ENCODE measurements around the gene OGA. TPM values are rescaled to one million over a fixed set of nuclear protein-coding genes. Genes with fewer than 3 reads are reported as not detected.

The OGA gene
- total RNA-seq, 2 donors from 2014 or later, result 411 to 421 TPM

GRCh38 chr10:101841826-101842225 lies 23.6 kb upstream of the OGA start:
- Mint-ChIP-seq H3K36me3 (ENCODE audit: low read depth) (no peaks in the 10 kb centered on the region), H3K4me1 (peaks cover 39% of the 10 kb centered on the region), H3K27me3 (no peaks in the 10 kb centered on the region), H3K4me3 (no peak overlapping the region), H3K27ac (no peak overlapping the region)
- DNase-seq (no peak), ATAC-seq (no peak)
- H3K9me3 ChIP-seq (ENCODE audit: control insufficient read depth, low read length, poor library complexity, severe bottlenecking), result no peaks in the 10 kb centered on the region

- no peaks in the 10 kb centered on the region for H3K36me3 Mint-ChIP-seq (ENCODE audit: low read depth)
- no peaks in the 10 kb centered on the region for H3K9me3 ChIP-seq (ENCODE audit: control insufficient read depth, low read length, poor library complexity, severe bottlenecking)
- H3K27me3 Mint-ChIP-seq, result no peaks in the 10 kb centered on the region
- peak overlapping the region; percentile 96 for H3K4me3 Mint-ChIP-seq
- DNase-seq, result peak; percentile 64 to 68 (median 66)
- peak; percentile 60 for ATAC-seq
- peak overlapping the region; percentile 87 for H3K27ac Mint-ChIP-seq
- H3K4me1 Mint-ChIP-seq, result peaks cover 41% of the 10 kb centered on the region
Observed at GRCh38 chr10:101840741-101841453, 22.7 kb upstream of the OGA start.

GRCh38 chr10:101840102-101840684 lies 21.9 kb upstream of the OGA start:
- DNase-seq, result peak in 1 of 3 donors; percentile 22
- peak overlapping the region; percentile 87 for H3K27ac Mint-ChIP-seq
- H3K4me3 Mint-ChIP-seq, result peak overlapping the region; percentile 96
- H3K9me3 ChIP-seq (ENCODE audit: control insufficient read depth, low read length, poor library complexity, severe bottlenecking), result no peaks in the 10 kb centered on the region
- peaks cover 46% of the 10 kb centered on the region for H3K4me1 Mint-ChIP-seq
- peak; percentile 5 for ATAC-seq
- no peaks in the 10 kb centered on the region for H3K27me3 Mint-ChIP-seq
- no peaks in the 10 kb centered on the region for H3K36me3 Mint-ChIP-seq (ENCODE audit: low read depth)

- no peaks in the 10 kb centered on the region for H3K36me3 Mint-ChIP-seq (ENCODE audit: low read depth)
- no peak overlapping the region for H3K27ac Mint-ChIP-seq
- H3K27me3 Mint-ChIP-seq, result no peaks in the 10 kb centered on the region
- no peaks in the 10 kb centered on the region for H3K9me3 ChIP-seq (ENCODE audit: control insufficient read depth, low read length, poor library complexity, severe bottlenecking)
- H3K4me3 Mint-ChIP-seq, result peak overlapping the region; percentile 96
- peak; percentile 52 to 72 (median 69) for DNase-seq
- ATAC-seq, result peak; percentile 57
- H3K4me1 Mint-ChIP-seq, result peaks cover 51% of the 10 kb centered on the region
Observed at GRCh38 chr10:101839416-101840063, 21.3 kb upstream of the OGA start.

GRCh38 chr10:101839002-101839401 lies 20.8 kb upstream of the OGA start:
- Mint-ChIP-seq H3K27me3 (no peaks in the 10 kb centered on the region), H3K4me1 (peaks cover 51% of the 10 kb centered on the region), H3K4me3 (peak overlapping the region; percentile 96), H3K27ac (no peak overlapping the region), H3K36me3 (ENCODE audit: low read depth) (no peaks in the 10 kb centered on the region)
- H3K9me3 ChIP-seq (ENCODE audit: control insufficient read depth, low read length, poor library complexity, severe bottlenecking), result no peaks in the 10 kb centered on the region
- DNase-seq, result no peak
- no peak for ATAC-seq

- Mint-ChIP-seq H3K27me3 (no peaks in the 10 kb centered on the region), H3K4me3 (peak overlapping the region; percentile 96), H3K4me1 (peaks cover 54% of the 10 kb centered on the region), H3K27ac (no peak overlapping the region), H3K36me3 (ENCODE audit: low read depth) (no peaks in the 10 kb centered on the region)
- ATAC-seq (no peak), DNase-seq (no peak)
- no peaks in the 10 kb centered on the region for H3K9me3 ChIP-seq (ENCODE audit: control insufficient read depth, low read length, poor library complexity, severe bottlenecking)
Observed at GRCh38 chr10:101838416-101838970, 20.2 kb upstream of the OGA start.

- DNase-seq, result no peak
- no peak for ATAC-seq
- no peaks in the 10 kb centered on the region for H3K27me3 Mint-ChIP-seq
- peaks cover 55% of the 10 kb centered on the region for H3K4me1 Mint-ChIP-seq
- no peaks in the 10 kb centered on the region for H3K9me3 ChIP-seq (ENCODE audit: control insufficient read depth, low read length, poor library complexity, severe bottlenecking)
- H3K27ac Mint-ChIP-seq, result no peak overlapping the region
- no peak overlapping the region for H3K4me3 Mint-ChIP-seq
- no peaks in the 10 kb centered on the region for H3K36me3 Mint-ChIP-seq (ENCODE audit: low read depth)
Observed at GRCh38 chr10:101837748-101838147, 19.5 kb upstream of the OGA start.

GRCh38 chr10:101835362-101835761 lies 17.1 kb upstream of the OGA start:
- Mint-ChIP-seq H3K36me3 (ENCODE audit: low read depth) (no peaks in the 10 kb centered on the region), H3K27me3 (no peaks in the 10 kb centered on the region), H3K27ac (peak overlapping the region; percentile 97), H3K4me1 (peaks cover 55% of the 10 kb centered on the region), H3K4me3 (peak overlapping the region; percentile 84)
- DNase-seq (no peak), ATAC-seq (no peak)
- no peaks in the 10 kb centered on the region for H3K9me3 ChIP-seq (ENCODE audit: control insufficient read depth, low read length, poor library complexity, severe bottlenecking)

GRCh38 chr10:101834341-101834740 lies 16.1 kb upstream of the OGA start:
- H3K27me3 Mint-ChIP-seq, result no peaks in the 10 kb centered on the region
- DNase-seq (no peak), ATAC-seq (no peak)
- H3K4me1 Mint-ChIP-seq, result peaks cover 57% of the 10 kb centered on the region
- peak overlapping the region; percentile 84 for H3K4me3 Mint-ChIP-seq
- no peaks in the 10 kb centered on the region for H3K36me3 Mint-ChIP-seq (ENCODE audit: low read depth)
- H3K27ac Mint-ChIP-seq, result peak overlapping the region; percentile 97
- H3K9me3 ChIP-seq (ENCODE audit: control insufficient read depth, low read length, poor library complexity, severe bottlenecking), result no peaks in the 10 kb centered on the region

- peak overlapping the region; percentile 97 for H3K27ac Mint-ChIP-seq
- H3K27me3 Mint-ChIP-seq, result no peaks in the 10 kb centered on the region
- peaks cover 55% of the 10 kb centered on the region for H3K4me1 Mint-ChIP-seq
- no peaks in the 10 kb centered on the region for H3K36me3 Mint-ChIP-seq (ENCODE audit: low read depth)
- ATAC-seq, result no peak
- no peaks in the 10 kb centered on the region for H3K9me3 ChIP-seq (ENCODE audit: control insufficient read depth, low read length, poor library complexity, severe bottlenecking)
- no peak for DNase-seq
- peak overlapping the region; percentile 81 for H3K4me3 Mint-ChIP-seq
Observed at GRCh38 chr10:101833466-101833865, 15.2 kb upstream of the OGA start.

GRCh38 chr10:101832325-101832771 lies 14.1 kb upstream of the OGA start:
- DNase-seq, result no peak
- H3K27me3 Mint-ChIP-seq, result no peaks in the 10 kb centered on the region
- no peaks in the 10 kb centered on the region for H3K9me3 ChIP-seq (ENCODE audit: control insufficient read depth, low read length, poor library complexity, severe bottlenecking)
- no peak overlapping the region for H3K4me3 Mint-ChIP-seq
- no peaks in the 10 kb centered on the region for H3K36me3 Mint-ChIP-seq (ENCODE audit: low read depth)
- peak overlapping the region; percentile 97 for H3K27ac Mint-ChIP-seq
- ATAC-seq, result no peak
- peaks cover 55% of the 10 kb centered on the region for H3K4me1 Mint-ChIP-seq

- DNase-seq (no peak), ATAC-seq (no peak)
- Mint-ChIP-seq H3K36me3 (ENCODE audit: low read depth) (no peaks in the 10 kb centered on the region), H3K27ac (peak overlapping the region; percentile 97), H3K4me1 (peaks cover 59% of the 10 kb centered on the region), H3K27me3 (no peaks in the 10 kb centered on the region), H3K4me3 (peak overlapping the region; percentile 89)
- no peaks in the 10 kb centered on the region for H3K9me3 ChIP-seq (ENCODE audit: control insufficient read depth, low read length, poor library complexity, severe bottlenecking)
Observed at GRCh38 chr10:101831169-101831811, 13.0 kb upstream of the OGA start.

All from T-helper 17 cell (primary cell).